Transverse colon (tissue), 4 donors: ENCODE measurements around the gene UEVLD. TPM values are rescaled to one million over a fixed set of nuclear protein-coding genes. Genes with fewer than 3 reads are reported as not detected.
A peak's percentile ranks its signal among the peaks of the same experiment; 100 is the strongest.

Experiments
- DNase-seq: peaks from one replicate; pipeline ENCODE4 v3.0.0-alpha.2; 2019
- H3K27ac ChIP-seq, 4 donors: fragments of 200-600 bp; sonication (generic); 2 replicates each; pipeline ENCODE4 v1.5.1; 2016 to 2018; ENCODE audit warnings: inconsistent platforms in 4 of 4
- H3K27me3 ChIP-seq: fragments of 200-600 bp; sonication (generic); 2 replicates; pipeline ENCODE4 v1.5.1; 2017; ENCODE audit warnings: inconsistent platforms
- H3K36me3 ChIP-seq, 4 donors: fragments of 200-600 bp; sonication (generic); 2 replicates each; pipeline ENCODE4 v1.5.1; 2017 to 2019; ENCODE audit warnings: inconsistent platforms in 4 of 4
- H3K4me1 ChIP-seq, 4 donors: fragments of 200-600 bp; sonication (generic); 2 replicates each; pipeline ENCODE4 v1.5.1; 2017 to 2020; ENCODE audit warnings: inconsistent platforms in 4 of 4
- H3K4me3 ChIP-seq, 4 donors: fragments of 200-600 bp; sonication (generic); 1 replicate in 1 of 4; 2 replicates in 3 of 4; pipeline versions ENCODE4 v1.5.1 to v1.6.1; 2017 to 2019; ENCODE audit warnings: inconsistent platforms in 4 of 4
- H3K9me3 ChIP-seq, 2 donors: fragments of 200-600 bp; sonication (generic); 2 replicates each; pipeline ENCODE4 v1.5.1; 2017 to 2019; ENCODE audit warnings: inconsistent platforms in 2 of 2
- CTCF ChIP-seq, 5 experiments: fragments of 200-600 bp in 3 of 5; fragments of 450-650 bp in 2 of 5; sonication (generic) in 3 of 5; IDR thresholded peaks; 1 replicate in 2 of 5; 2 replicates in 3 of 5; pipeline ENCODE4 v1.5.1; 2016 to 2017; ENCODE audit warnings: antibody characterized with exemption in 5 of 5, inconsistent platforms in 3 of 5, mild to moderate bottlenecking in 2 of 5, moderate library complexity in 1 of 5
- EP300 ChIP-seq: sonication (generic); formaldehyde crosslinking; IDR thresholded peaks from one replicate; pipeline ENCODE4 v1.6.1; 2017; ENCODE audit warnings: antibody characterized with exemption, low read depth
- POLR2A ChIP-seq: fragments of 450-650 bp; IDR thresholded peaks from one replicate; pipeline ENCODE4 v1.6.1; 2016; ENCODE audit warnings: antibody characterized with exemption, mild to moderate bottlenecking, moderate library complexity
- POLR2AphosphoS5 ChIP-seq, 3 donors: sonication (generic); formaldehyde crosslinking; IDR thresholded peaks; one replicate each; pipeline ENCODE4 v1.6.1; 2016; ENCODE audit warnings: antibody characterized with exemption in 3 of 3
- WGBS, 2 donors: methylation state at CpG; one replicate each; pipeline ENCODE4 v1.1.5; 2018; ENCODE audit warnings: low coverage in 1 of 2; 5-methylcytosine and 5-hydroxymethylcytosine counted together
- in situ Hi-C, 4 donors: fragments of 200-750 bp; cut with MboI; loops; one replicate each; pipeline versions ENCODE4 v1.15.0 to v1.15.1; 2017; ENCODE audit warnings: low sequenced_read_pairs in 3 of 4, low pct_ligation_motif_present in 1 of 4, low pct_unique_long_range_greater_than_20kb in 1 of 4
- intact Hi-C: fragments of 100-400 bp; cut with DNase I; formaldehyde crosslinking; loops from one replicate; pipeline ENCODE4 v1.15.1; 2023; ENCODE audit warnings: low total_unique reads
- total RNA-seq, 4 donors: library from RNA; depleted of rRNA; stranded (reverse); fragments of >200 nt; gene quantifications; one replicate each; pipeline ENCODE4 v1.1.0, GENCODE V29; 2016

UEVLD gene
- total RNA-seq, 4 donors from 2014 or later: 11.2 to 40.3 (median 25.3) TPM

DNA sequence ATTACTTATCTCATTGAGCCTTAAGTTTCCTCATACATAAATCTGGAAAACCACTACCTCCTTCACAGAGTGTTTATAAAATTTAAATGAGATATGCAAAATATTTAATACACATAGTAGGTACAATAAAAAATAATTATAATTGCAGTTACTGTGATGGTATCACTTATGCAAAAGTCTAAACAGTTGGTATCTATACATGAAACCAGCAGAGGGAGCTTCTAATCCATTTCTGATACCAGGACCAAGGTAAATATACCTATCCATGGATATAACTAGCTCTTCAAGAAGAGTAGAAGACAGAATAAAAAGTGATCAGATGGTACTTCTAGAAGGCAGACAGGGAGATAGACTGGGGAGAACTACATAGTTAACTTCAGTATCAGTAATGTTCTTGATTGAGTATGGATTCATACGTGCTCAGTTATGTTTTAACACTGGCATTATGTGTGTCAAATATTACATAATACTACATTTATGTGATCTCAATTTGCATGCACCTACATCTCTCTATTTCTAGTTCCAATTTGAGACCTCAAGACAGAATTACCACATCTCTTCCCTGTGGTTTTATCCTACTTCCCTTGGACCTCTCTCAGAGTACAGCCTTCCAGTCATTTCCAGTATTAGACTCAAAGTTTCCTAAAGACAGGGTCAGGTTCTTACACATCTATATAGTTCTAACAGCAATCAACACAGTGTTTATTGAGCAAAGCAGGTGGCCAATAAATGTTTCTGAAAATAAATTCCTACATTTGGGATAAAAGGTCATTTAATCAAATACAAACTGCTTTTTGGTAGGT, 48.1 kb downstream of the UEVLD start:
- Histone ChIP-seq H3K36me3 (peaks cover 0 to 10% (median 0%) of the 10 kb centered on the region in 4 donors), H3K4me1 (no peaks in the 10 kb centered on the region), H3K9me3 (no peaks in the 10 kb centered on the region), H3K27ac (no peak overlapping the region), H3K4me3 (no peak overlapping the region), H3K27me3 (no peaks in the 10 kb centered on the region)
- in situ Hi-C loops: loop anchor here in 3 of 4 donors (10.0 to 25.0 kb wide), 3 partner anchors 97 to 197 kb away; partner anchors contain the start of genes IGSF22 (in 1 of the 3) and SPTY2D1 (in 1 of the 3)
- no peak for DNase-seq
- intact Hi-C loops: no loop called here
- 83 to 97% methylated on average over 1 of the region's 1 CpG for WGBS, 2 donors
- TF ChIP-seq POLR2A (no peak), CTCF (IDR thresholded peaks at IDR 0.05) (peak; percentile 22 to 52 (median 36))

DNA sequence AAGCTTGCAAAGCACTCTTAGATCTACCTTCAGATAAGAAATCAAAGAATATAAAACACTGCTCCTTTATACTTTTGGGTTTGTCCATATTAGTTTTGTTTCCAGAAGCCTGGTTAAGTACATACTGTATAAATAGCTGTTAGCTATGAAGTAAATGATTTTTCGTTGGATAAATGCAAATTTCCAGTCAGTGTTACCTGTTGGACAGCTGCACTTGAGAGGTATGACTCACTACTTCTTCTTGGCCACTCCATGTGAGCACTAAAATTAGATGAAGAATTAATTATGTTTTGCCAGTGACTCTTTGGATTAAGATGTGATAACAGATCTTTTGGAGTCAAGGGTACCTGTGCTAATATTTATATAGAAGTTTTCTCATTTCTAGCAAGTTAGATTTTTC, 52.3 kb downstream of the UEVLD start:
- H3K4me1 ChIP-seq: no peaks in the 10 kb centered on the region
- TF ChIP-seq POLR2AphosphoS5 (IDR thresholded peaks at IDR 0.05): no peak
- TF ChIP-seq CTCF (IDR thresholded peaks at IDR 0.05): no peak
- TF ChIP-seq POLR2A: no peak
- no peak overlapping the region for H3K4me3 ChIP-seq
- WGBS, 2 donors: 51 to 55% methylated on average over 1 of the region's 1 CpG
- H3K9me3 ChIP-seq: no peaks in the 10 kb centered on the region
- intact Hi-C loops: no loop called here
- in situ Hi-C loops: loop anchor here in 2 of 4 donors (25.0 kb wide), 2 partner anchors 101 to 201 kb away; partner anchors contain the start of genes IGSF22 (in 1 of the 2) and SPTY2D1 (in 1 of the 2)
- no peaks in the 10 kb centered on the region for H3K27me3 ChIP-seq
- no peak for DNase-seq
- H3K36me3 ChIP-seq: peaks cover 0 to 12% (median 0%) of the 10 kb centered on the region in 4 donors
- no peak overlapping the region for H3K27ac ChIP-seq

DNA sequence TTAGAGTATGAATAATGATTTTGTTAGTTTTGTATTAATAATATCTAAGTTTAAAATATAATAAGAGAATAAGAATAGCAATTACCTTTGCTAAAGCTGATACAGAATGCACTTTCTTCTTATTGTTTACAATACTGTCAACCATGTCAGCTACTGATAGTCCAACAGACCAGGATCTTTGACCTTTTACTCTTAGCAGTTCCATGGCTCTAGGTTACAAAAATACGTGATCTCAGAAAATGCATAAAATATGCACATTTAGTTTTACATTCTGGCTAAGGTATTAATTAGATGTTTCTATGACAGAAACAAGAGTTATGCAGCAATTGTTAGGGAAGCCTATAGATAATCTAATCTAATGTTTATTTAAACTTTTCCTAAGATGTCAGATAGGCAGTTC, 54.3 kb downstream of the UEVLD start:
- Histone ChIP-seq H3K27me3 (no peaks in the 10 kb centered on the region), H3K36me3 (peaks cover 0 to 12% (median 0%) of the 10 kb centered on the region in 4 donors), H3K4me1 (no peaks in the 10 kb centered on the region), H3K27ac (no peak overlapping the region), H3K9me3 (no peaks in the 10 kb centered on the region), H3K4me3 (no peak overlapping the region)
- TF ChIP-seq CTCF (IDR thresholded peaks at IDR 0.05) (no peak), POLR2A (no peak)
- DNase-seq: no peak
- intact Hi-C loops (no loop called here), in situ Hi-C loops (loop anchor here in 2 of 4 donors (25.0 kb wide), 2 partner anchors 103 to 203 kb away; partner anchors contain the start of genes IGSF22 (in 1 of the 2) and SPTY2D1 (in 1 of the 2))
- WGBS, 2 donors: 82 to 92% methylated on average over 1 of the region's 1 CpG

DNA sequence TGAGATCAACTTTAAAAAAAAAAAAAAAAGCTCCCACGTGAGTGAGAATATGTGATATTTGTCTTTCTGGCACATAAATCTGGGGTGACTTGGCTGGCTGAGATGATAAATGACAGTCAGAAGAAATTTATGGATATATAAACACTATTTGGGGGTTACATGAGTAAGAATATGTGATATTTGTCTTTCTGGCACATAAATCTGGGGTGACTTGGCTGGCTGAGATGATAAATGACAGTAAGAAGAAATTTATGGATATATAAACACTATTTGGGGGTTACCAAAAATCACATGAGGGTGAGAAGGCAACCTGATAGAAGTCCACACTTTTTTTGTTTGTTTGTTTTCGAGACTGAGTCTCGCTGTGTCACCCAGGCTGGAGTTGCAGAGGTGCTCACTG, 55.2 kb downstream of the UEVLD start:
- Histone ChIP-seq H3K27me3 (no peaks in the 10 kb centered on the region), H3K27ac (no peak overlapping the region), H3K36me3 (peaks cover 0 to 12% (median 0%) of the 10 kb centered on the region in 4 donors), H3K4me3 (no peak overlapping the region), H3K4me1 (no peaks in the 10 kb centered on the region), H3K9me3 (no peaks in the 10 kb centered on the region)
- no peak for TF ChIP-seq CTCF (IDR thresholded peaks at IDR 0.05)
- no peak for TF ChIP-seq POLR2AphosphoS5 (IDR thresholded peaks at IDR 0.05)
- no peak for TF ChIP-seq POLR2A
- no peak for TF ChIP-seq EP300
- in situ Hi-C loops: loop anchor here in 2 of 4 donors (25.0 kb wide), 2 partner anchors 104 to 204 kb away; partner anchors contain the start of genes IGSF22 (in 1 of the 2) and SPTY2D1 (in 1 of the 2)
- intact Hi-C loops: no loop called here
- WGBS, 2 donors: 74 to 89% methylated on average over 3 of the region's 3 CpGs
- DNase-seq: no peak
